ENCODE data around the gene MTCL3.

Gene MTCL3

GRCh38 chr6:127451388-127451787 is 67.7 kb downstream of the MTCL3 start:
- no peak for TF ChIP-seq CTCF (conservative IDR thresholded peaks at IDR 0.05; ENCODE audit: low read length)
- no peak for DNase-seq (ENCODE audit: low read depth)
- no peak overlapping the region for H3K4me3 ChIP-seq (ENCODE audit: low read length)

GRCh38 chr6:127447780-127448179 is 71.4 kb downstream of the MTCL3 start:
- no peak for TF ChIP-seq CTCF (conservative IDR thresholded peaks at IDR 0.05; ENCODE audit: low read length)
- H3K4me3 ChIP-seq (ENCODE audit: low read length): no peak overlapping the region
- DNase-seq (ENCODE audit: low read depth): no peak

GRCh38 chr6:127446356-127446755 is 72.8 kb downstream of the MTCL3 start:
- peak; percentile 20 for DNase-seq (ENCODE audit: low read depth)
- TF ChIP-seq CTCF (conservative IDR thresholded peaks at IDR 0.05; ENCODE audit: low read length): no peak

GRCh38 chr6:127441881-127442280 is 77.3 kb downstream of the MTCL3 start:
- DNase-seq (ENCODE audit: low read depth): no peak
- no peak overlapping the region for H3K4me3 ChIP-seq (ENCODE audit: low read length)
- no peak for TF ChIP-seq CTCF (conservative IDR thresholded peaks at IDR 0.05; ENCODE audit: low read length)

More at GRCh38 chr6:127446356-127446755, 72.8 kb downstream of the MTCL3 start:
- no peak overlapping the region for H3K4me3 ChIP-seq (ENCODE audit: low read length)

GRCh38 chr6:127439718-127440117 is 79.4 kb downstream of the MTCL3 start:
- TF ChIP-seq CTCF (conservative IDR thresholded peaks at IDR 0.05; ENCODE audit: low read length): no peak
- DNase-seq (ENCODE audit: low read depth): no peak

GRCh38 chr6:127436578-127437110 is 82.5 kb downstream of the MTCL3 start:
- DNase-seq (ENCODE audit: low read depth): no peak
- TF ChIP-seq CTCF (conservative IDR thresholded peaks at IDR 0.05; ENCODE audit: low read length): no peak
- H3K4me3 ChIP-seq (ENCODE audit: low read length): no peak overlapping the region

More at GRCh38 chr6:127439718-127440117, 79.4 kb downstream of the MTCL3 start:
- H3K4me3 ChIP-seq (ENCODE audit: low read length): no peak overlapping the region

- TF ChIP-seq CTCF (conservative IDR thresholded peaks at IDR 0.05; ENCODE audit: low read length): no peak
- no peak for DNase-seq (ENCODE audit: low read depth)
- no peak overlapping the region for H3K4me3 ChIP-seq (ENCODE audit: low read length)
Observed at GRCh38 chr6:127435626-127436220, 83.4 kb downstream of the MTCL3 start.

All from AG10803 (cell line).